Gastroesophageal sphincter (tissue), 3 donors: ENCODE data around the gene KCNK7.

Experiments used
- CTCF ChIP-seq, 4 experiments: fragments of 200-600 bp in 2 of 4; fragments of 450-650 bp in 2 of 4; sonication (generic) in 1 of 4; IDR thresholded peaks; one replicate each; pipeline ENCODE4 v1.5.1; 2017 to 2019; ENCODE audit warnings: antibody characterized with exemption in 4 of 4, mild to moderate bottlenecking in 2 of 4, moderate library complexity in 2 of 4
- EP300 ChIP-seq: sonication (generic); formaldehyde crosslinking; IDR thresholded peaks from one replicate; pipeline ENCODE4 v1.6.1; 2017; ENCODE audit warnings: antibody characterized with exemption, mild to moderate bottlenecking
- POLR2A ChIP-seq, 2 donors: fragments of 450-650 bp; IDR thresholded peaks; one replicate each; pipeline ENCODE4 v1.6.1; 2017; ENCODE audit warnings: antibody characterized with exemption in 2 of 2, mild to moderate bottlenecking in 2 of 2, moderate library complexity in 1 of 2
- POLR2AphosphoS5 ChIP-seq: sonication (generic); formaldehyde crosslinking; IDR thresholded peaks from one replicate; pipeline ENCODE4 v1.6.1; 2017; ENCODE audit warnings: antibody characterized with exemption

GRCh38 chr11:65583589-65583988, 12.0 kb downstream of the KCNK7 start:
- TF ChIP-seq POLR2A (IDR thresholded peaks at IDR 0.05) (no peak), CTCF (IDR thresholded peaks at IDR 0.05) (no peak), POLR2AphosphoS5 (no peak), EP300 (no peak)
